ENCODE measurements around the gene SQSTM1.
A peak's percentile ranks its signal among the peaks of the same experiment; 100 is the strongest.

SQSTM1 gene

DNA sequence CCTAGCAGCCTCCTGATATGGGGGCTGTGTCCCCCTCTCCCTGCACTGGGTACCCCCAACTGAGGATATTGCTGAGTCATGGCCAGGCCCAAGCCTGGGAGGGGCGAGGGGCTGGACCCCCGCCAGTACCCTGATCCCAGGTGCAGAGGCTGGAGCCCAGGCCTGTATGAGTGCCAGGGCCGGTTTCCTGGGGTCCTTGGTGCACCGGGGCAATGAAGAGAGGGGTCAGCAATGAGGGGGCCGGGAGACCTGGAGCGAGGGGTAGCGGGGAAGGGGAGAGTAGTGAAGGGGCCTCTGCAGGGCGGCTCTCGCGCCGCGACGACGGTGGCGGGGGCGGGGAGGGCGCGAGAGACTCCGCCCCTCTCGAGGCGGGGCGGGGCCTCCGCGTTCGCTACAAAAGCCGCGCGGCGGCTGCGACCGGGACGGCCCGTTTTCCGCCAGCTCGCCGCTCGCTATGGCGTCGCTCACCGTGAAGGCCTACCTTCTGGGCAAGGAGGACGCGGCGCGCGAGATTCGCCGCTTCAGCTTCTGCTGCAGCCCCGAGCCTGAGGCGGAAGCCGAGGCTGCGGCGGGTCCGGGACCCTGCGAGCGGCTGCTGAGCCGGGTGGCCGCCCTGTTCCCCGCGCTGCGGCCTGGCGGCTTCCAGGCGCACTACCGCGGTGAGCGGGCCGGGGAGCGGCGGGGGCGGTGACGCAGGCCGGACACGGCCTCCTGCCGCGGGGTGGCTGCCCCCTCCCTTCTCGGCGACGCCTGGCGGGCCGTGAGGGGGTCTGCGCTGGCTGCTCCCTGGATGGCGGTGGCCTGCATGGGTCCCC, at the start of gene SQSTM1:
Gene SQSTM1 (plus strand): TSS at position 423 of the 815 bp plus-strand sequence. CDS start 32 bp downstream, at position 455.
- H3K4me3 ChIP-seq (ENCODE audit: low read length): peak within 1 kb of the TSS; percentile 84
- DNase-seq (ENCODE audit: low read depth): peak; percentile 72
- no peak for TF ChIP-seq CTCF (conservative IDR thresholded peaks at IDR 0.05; ENCODE audit: low read length)

GRCh38 chr5:179771311-179771895, 49.3 kb upstream of the SQSTM1 start:
- H3K4me3 ChIP-seq (ENCODE audit: low read length): no peak overlapping the region
- TF ChIP-seq CTCF (conservative IDR thresholded peaks at IDR 0.05; ENCODE audit: low read length): no peak
- no peak for DNase-seq (ENCODE audit: low read depth)

DNA sequence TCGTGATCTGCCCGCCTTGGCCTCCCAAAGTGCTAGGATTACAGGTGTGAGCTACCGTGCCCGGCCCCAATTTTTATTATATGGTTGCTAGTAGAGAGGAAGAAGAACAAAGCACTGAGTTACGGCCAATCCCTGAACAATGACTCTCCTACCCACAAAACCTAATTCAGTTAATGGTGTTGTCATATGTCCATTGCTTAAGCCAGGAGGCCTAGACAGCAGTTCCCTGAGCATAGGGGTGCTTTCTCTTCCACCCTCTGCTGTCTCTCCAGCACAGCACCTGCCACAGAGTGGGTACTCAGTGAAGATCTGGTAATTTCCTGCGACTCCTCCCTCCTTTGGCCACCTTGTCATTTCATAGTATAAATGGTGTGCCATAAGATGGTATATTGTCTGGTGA, 48.4 kb upstream of the SQSTM1 start:
- DNase-seq (ENCODE audit: low read depth): no peak
- no peak for TF ChIP-seq CTCF (conservative IDR thresholded peaks at IDR 0.05; ENCODE audit: low read length)
- H3K4me3 ChIP-seq (ENCODE audit: low read length): no peak overlapping the region

GRCh38 chr5:179773686-179774040, 47.0 kb upstream of the SQSTM1 start:
- H3K4me3 ChIP-seq (ENCODE audit: low read length): no peak overlapping the region
- DNase-seq (ENCODE audit: low read depth): no peak
- no peak for TF ChIP-seq CTCF (conservative IDR thresholded peaks at IDR 0.05; ENCODE audit: low read length)

DNA sequence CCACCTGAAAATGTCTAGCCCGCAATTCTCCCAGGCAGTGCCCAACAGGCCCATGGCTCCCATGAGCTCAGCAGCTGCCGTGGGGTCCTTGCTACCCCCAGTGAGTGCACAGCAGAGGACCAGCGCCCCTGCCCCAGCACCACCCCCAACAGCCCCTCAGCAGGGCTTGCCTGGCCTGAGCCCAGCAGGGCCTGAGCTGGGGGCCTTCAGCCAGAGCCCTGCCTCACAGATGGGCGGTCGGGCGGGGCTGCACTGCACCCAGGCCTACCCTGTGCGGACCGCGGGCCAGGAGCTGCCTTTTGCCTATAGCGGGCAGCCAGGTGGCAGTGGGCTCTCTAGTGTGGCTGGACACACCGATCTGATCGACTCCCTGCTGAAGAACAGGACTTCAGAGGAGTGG, 46.3 kb upstream of the SQSTM1 start:
- DNase-seq (ENCODE audit: low read depth): no peak
- no peak for TF ChIP-seq CTCF (conservative IDR thresholded peaks at IDR 0.05; ENCODE audit: low read length)
- H3K4me3 ChIP-seq (ENCODE audit: low read length): no peak overlapping the region

GRCh38 chr5:179776411-179776938, 44.2 kb upstream of the SQSTM1 start:
- no peak overlapping the region for H3K4me3 ChIP-seq (ENCODE audit: low read length)
- no peak for TF ChIP-seq CTCF (conservative IDR thresholded peaks at IDR 0.05; ENCODE audit: low read length)
- DNase-seq (ENCODE audit: low read depth): no peak

DNA sequence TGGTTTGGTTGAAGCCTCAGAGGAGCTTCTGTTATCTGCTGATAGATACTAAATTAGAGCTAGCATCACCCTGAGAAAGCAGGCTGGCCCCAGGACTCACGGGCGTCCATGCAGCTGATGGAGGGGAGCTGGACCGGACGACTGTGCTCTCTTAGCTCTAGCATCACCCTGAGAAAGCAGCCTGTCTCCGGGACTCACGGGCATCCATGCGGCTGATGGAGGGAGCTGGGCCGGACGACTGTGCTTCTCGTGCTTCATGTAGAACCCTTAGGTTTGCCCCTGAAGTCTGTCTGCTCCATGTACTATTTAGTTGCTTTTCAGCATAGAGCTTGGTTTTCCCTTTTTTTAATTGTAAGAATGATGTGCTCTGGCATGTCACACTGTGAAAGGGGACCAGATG, 43.2 kb upstream of the SQSTM1 start:
- no peak for DNase-seq (ENCODE audit: low read depth)
- H3K4me3 ChIP-seq (ENCODE audit: low read length): no peak overlapping the region
- no peak for TF ChIP-seq CTCF (conservative IDR thresholded peaks at IDR 0.05; ENCODE audit: low read length)
